ENCODE data around the gene CAPN2.

The CAPN2 gene

GRCh38 chr1:223820971-223821370 is 108.6 kb downstream of the CAPN2 start:
- no peak for ATAC-seq
- TF ChIP-seq TOX (CRISPR knock-in tag; IDR thresholded peaks at IDR 0.05; ENCODE audit: borderline replicate concordance) (no peak), ZNF70 (CRISPR knock-in tag; IDR thresholded peaks at IDR 0.05) (no peak), PATZ1 (CRISPR knock-in tag; IDR thresholded peaks at IDR 0.05; ENCODE audit: borderline replicate concordance) (no peak), CREB5 (CRISPR knock-in tag; IDR thresholded peaks at IDR 0.05; ENCODE audit: low read depth) (no peak), ESRRG (CRISPR knock-in tag; IDR thresholded peaks at IDR 0.05) (no peak), CSDC2 (CRISPR knock-in tag; IDR thresholded peaks at IDR 0.05) (no peak), PPARA (CRISPR knock-in tag; IDR thresholded peaks at IDR 0.05; ENCODE audit: borderline replicate concordance) (no peak), GLIS3 (CRISPR knock-in tag; IDR thresholded peaks at IDR 0.05) (no peak), OSR1 (CRISPR knock-in tag; IDR thresholded peaks at IDR 0.05) (no peak), CSRNP3 (CRISPR knock-in tag; IDR thresholded peaks at IDR 0.05) (no peak), RARB (CRISPR knock-in tag; IDR thresholded peaks at IDR 0.05) (no peak), ARNTL (CRISPR knock-in tag; IDR thresholded peaks at IDR 0.05; ENCODE audit: borderline replicate concordance, low read depth) (no peak), ZFP30 (CRISPR knock-in tag; IDR thresholded peaks at IDR 0.05) (no peak), TCF4 (CRISPR knock-in tag; IDR thresholded peaks at IDR 0.05; ENCODE audit: borderline replicate concordance) (no peak), POU6F1 (CRISPR knock-in tag; IDR thresholded peaks at IDR 0.05; ENCODE audit: borderline replicate concordance, low read depth) (no peak), SNAI2 (CRISPR knock-in tag; IDR thresholded peaks at IDR 0.05) (no peak), BACH2 (CRISPR knock-in tag; IDR thresholded peaks at IDR 0.05; ENCODE audit: borderline replicate concordance) (no peak), ZNF565 (CRISPR knock-in tag; conservative IDR thresholded peaks at IDR 0.05; ENCODE audit: low read depth) (no peak)

GRCh38 chr1:223824287-223824686 is 111.9 kb downstream of the CAPN2 start:
- no peak for ATAC-seq

More at GRCh38 chr1:223824287-223824686, 111.9 kb downstream of the CAPN2 start:
- no peak for TF ChIP-seq CREB5 (CRISPR knock-in tag; IDR thresholded peaks at IDR 0.05; ENCODE audit: low read depth)
- TF ChIP-seq ISL1 (CRISPR knock-in tag; IDR thresholded peaks at IDR 0.05): no peak
- no peak for TF ChIP-seq GLIS3 (CRISPR knock-in tag; IDR thresholded peaks at IDR 0.05)
- no peak for TF ChIP-seq ZNF8 (CRISPR knock-in tag; IDR thresholded peaks at IDR 0.05)
- TF ChIP-seq PATZ1 (CRISPR knock-in tag; IDR thresholded peaks at IDR 0.05; ENCODE audit: borderline replicate concordance): no peak
- no peak for TF ChIP-seq ZFP30 (CRISPR knock-in tag; IDR thresholded peaks at IDR 0.05)
- no peak for TF ChIP-seq CSRNP3 (CRISPR knock-in tag; IDR thresholded peaks at IDR 0.05)
- no peak for TF ChIP-seq RARB (CRISPR knock-in tag; IDR thresholded peaks at IDR 0.05)
- no peak for TF ChIP-seq POU6F1 (CRISPR knock-in tag; IDR thresholded peaks at IDR 0.05; ENCODE audit: borderline replicate concordance, low read depth)
- no peak for TF ChIP-seq ARNTL (CRISPR knock-in tag; IDR thresholded peaks at IDR 0.05; ENCODE audit: borderline replicate concordance, low read depth)
- TF ChIP-seq ZFP3 (CRISPR knock-in tag; IDR thresholded peaks at IDR 0.05): no peak
- TF ChIP-seq ZC3H10 (CRISPR knock-in tag; IDR thresholded peaks at IDR 0.05): no peak

All from SK-N-SH treated with all-trans-retinoic acid at 6 μM for 48 hours (cell line).